ENCODE data around the gene DDX20.

DNA sequence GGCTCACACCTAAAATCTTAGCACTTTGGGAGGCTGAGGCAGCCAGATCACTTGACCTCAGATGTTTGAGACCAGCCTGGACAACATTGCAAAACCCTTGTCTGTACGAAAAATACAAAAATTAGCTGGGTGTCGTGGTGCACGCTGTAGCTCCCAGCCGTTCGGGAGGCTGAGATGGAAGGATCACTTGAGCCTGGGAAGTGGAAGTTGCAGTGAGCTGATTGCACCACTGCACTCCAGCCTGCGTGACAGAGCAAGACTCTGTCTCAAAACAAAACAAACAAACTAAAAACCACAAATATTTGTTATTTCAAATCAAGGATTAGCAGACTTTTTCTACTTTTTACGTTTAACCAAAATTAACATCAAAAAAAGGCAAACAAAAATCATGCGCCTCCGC, 47.8 kb upstream of the DDX20 start:
- TF ChIP-seq POLR2A (IDR thresholded peaks at IDR 0.05; ENCODE audit: low read depth, low read length) (no peak), POLR2AphosphoS5 (IDR thresholded peaks at IDR 0.05; ENCODE audit: insufficient read depth, low read depth, low read length) (no peak), GATA2 (IDR thresholded peaks at IDR 0.05; ENCODE audit: insufficient read depth, insufficient read length, low read depth, low read length) (no peak), EZH2 (IDR thresholded peaks at IDR 0.05; ENCODE audit: borderline replicate concordance, low read depth, low read length, severe bottlenecking) (no peak), MYC (IDR thresholded peaks at IDR 0.05; ENCODE audit: low read depth, low read length) (no peak), JUN (IDR thresholded peaks at IDR 0.05; ENCODE audit: borderline replicate concordance, insufficient read depth, insufficient read length, low read depth) (no peak), FOS (IDR thresholded peaks at IDR 0.05; ENCODE audit: borderline replicate concordance, insufficient read depth, low read length) (no peak)
- TF ChIP-seq, protein P1, sequence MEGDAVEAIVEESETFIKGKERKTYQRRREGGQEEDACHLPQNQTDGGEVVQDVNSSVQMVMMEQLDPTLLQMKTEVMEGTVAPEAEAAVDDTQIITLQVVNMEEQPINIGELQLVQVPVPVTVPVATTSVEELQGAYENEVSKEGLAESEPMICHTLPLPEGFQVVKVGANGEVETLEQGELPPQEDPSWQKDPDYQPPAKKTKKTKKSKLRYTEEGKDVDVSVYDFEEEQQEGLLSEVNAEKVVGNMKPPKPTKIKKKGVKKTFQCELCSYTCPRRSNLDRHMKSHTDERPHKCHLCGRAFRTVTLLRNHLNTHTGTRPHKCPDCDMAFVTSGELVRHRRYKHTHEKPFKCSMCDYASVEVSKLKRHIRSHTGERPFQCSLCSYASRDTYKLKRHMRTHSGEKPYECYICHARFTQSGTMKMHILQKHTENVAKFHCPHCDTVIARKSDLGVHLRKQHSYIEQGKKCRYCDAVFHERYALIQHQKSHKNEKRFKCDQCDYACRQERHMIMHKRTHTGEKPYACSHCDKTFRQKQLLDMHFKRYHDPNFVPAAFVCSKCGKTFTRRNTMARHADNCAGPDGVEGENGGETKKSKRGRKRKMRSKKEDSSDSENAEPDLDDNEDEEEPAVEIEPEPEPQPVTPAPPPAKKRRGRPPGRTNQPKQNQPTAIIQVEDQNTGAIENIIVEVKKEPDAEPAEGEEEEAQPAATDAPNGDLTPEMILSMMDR (IDR thresholded peaks at IDR 0.05; ENCODE audit: extremely low read depth in 1 of 2, insufficient read depth in 1 of 2, low read depth in 1 of 2, low read length in 2 of 2): no peak
- TF ChIP-seq, protein P2, sequence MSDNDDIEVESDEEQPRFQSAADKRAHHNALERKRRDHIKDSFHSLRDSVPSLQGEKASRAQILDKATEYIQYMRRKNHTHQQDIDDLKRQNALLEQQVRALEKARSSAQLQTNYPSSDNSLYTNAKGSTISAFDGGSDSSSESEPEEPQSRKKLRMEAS (IDR thresholded peaks at IDR 0.05; ENCODE audit: insufficient read depth, insufficient read length): no peak

Measured in endothelial cell of umbilical vein (primary cell).